ENCODE data around the gene SPAG6. TPM values are rescaled to one million over a fixed set of nuclear protein-coding genes. Genes with fewer than 3 reads are reported as not detected.

Gene SPAG6
- total RNA-seq, 1 experiment from 2014 or later: not detected

- Mint-ChIP-seq H3K36me3 (ENCODE audit: insufficient read depth, unreplicated experiment) (peaks cover 43% of the 10 kb centered on the region), H3K27ac (ENCODE audit: unreplicated experiment) (no peak overlapping the region), H3K4me1 (ENCODE audit: low read depth, unreplicated experiment) (peaks cover 24% of the 10 kb centered on the region), H3K27me3 (ENCODE audit: unreplicated experiment) (peaks cover 36% of the 10 kb centered on the region), H3K9me3 (ENCODE audit: low read depth, unreplicated experiment) (no peaks in the 10 kb centered on the region), H3K4me3 (ENCODE audit: low read depth, unreplicated experiment) (peak overlapping the region; percentile 78)
- CTCF ChIA-PET: interaction anchor here (0.8 kb wide), 1 partner anchor 14 kb away, joined by 3 read pairs; no protein-coding TSS in a partner anchor
- DNase-seq: no peak
- intact Hi-C loops (cut with micrococcal nuclease; ENCODE audit: unreplicated experiment): loop anchor here (5.0 kb wide), 1 partner anchor 661 kb away; no protein-coding TSS in a partner anchor
- TF ChIP-seq CTCF (IDR thresholded peaks at IDR 0.05; ENCODE audit: unreplicated experiment): no peak
- BruUV-seq (replicated peaks): no TSS peak
Observed at GRCh38 chr10:22326145-22326702, 19.1 kb upstream of the SPAG6 start.

GRCh38 chr10:22329150-22329549 lies 16.1 kb upstream of the SPAG6 start:
- Mint-ChIP-seq H3K4me3 (ENCODE audit: low read depth, unreplicated experiment) (no peak overlapping the region), H3K4me1 (ENCODE audit: low read depth, unreplicated experiment) (peaks cover 16% of the 10 kb centered on the region), H3K36me3 (ENCODE audit: insufficient read depth, unreplicated experiment) (peaks cover 27% of the 10 kb centered on the region), H3K27me3 (ENCODE audit: unreplicated experiment) (peaks cover 13% of the 10 kb centered on the region), H3K27ac (ENCODE audit: unreplicated experiment) (no peak overlapping the region), H3K9me3 (ENCODE audit: low read depth, unreplicated experiment) (no peaks in the 10 kb centered on the region)
- CTCF ChIA-PET: no interaction called here
- BruUV-seq (replicated peaks): no TSS peak
- no peak for TF ChIP-seq CTCF (IDR thresholded peaks at IDR 0.05; ENCODE audit: unreplicated experiment)
- no peak for DNase-seq
- intact Hi-C loops (cut with micrococcal nuclease; ENCODE audit: unreplicated experiment): loop anchor here (5.0 kb wide), 1 partner anchor 658 kb away; no protein-coding TSS in a partner anchor

DNA sequence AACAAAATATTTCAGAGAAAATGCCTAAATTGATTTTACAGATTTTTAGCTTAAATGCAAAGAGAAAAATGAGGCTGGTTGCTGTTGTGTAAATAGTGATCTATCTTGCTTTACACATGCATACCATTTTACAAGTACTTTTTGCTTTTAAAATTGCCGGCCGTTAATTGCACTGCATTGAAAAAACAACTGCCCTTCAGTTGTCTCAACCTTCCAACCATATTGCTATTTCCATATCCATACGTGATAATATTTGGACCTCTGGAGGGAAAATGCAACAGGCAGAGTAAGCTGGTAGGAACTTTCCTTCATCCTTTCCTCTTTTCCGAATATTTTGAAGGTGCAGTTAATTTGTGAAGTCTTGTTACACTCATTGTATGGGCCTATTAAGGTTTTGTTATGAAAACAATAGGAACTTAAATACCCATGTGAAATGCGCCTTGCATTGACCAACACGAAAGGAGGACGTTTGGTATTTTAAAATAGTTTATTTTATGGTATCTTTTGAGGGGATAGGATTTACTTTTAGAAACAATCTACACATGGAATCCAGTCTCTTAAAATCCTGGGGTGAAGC lies 13.1 kb upstream of the SPAG6 start:
- no TSS peak for BruUV-seq (replicated peaks)
- TF ChIP-seq CTCF (IDR thresholded peaks at IDR 0.05; ENCODE audit: unreplicated experiment): no peak
- intact Hi-C loops (cut with micrococcal nuclease; ENCODE audit: unreplicated experiment): no loop called here
- Mint-ChIP-seq H3K36me3 (ENCODE audit: insufficient read depth, unreplicated experiment) (peaks cover 7% of the 10 kb centered on the region), H3K27ac (ENCODE audit: unreplicated experiment) (no peak overlapping the region), H3K9me3 (ENCODE audit: low read depth, unreplicated experiment) (no peaks in the 10 kb centered on the region), H3K4me1 (ENCODE audit: low read depth, unreplicated experiment) (no peaks in the 10 kb centered on the region), H3K4me3 (ENCODE audit: low read depth, unreplicated experiment) (no peak overlapping the region), H3K27me3 (ENCODE audit: unreplicated experiment) (peaks cover 4% of the 10 kb centered on the region)
- DNase-seq: no peak
- CTCF ChIA-PET: no interaction called here

DNA sequence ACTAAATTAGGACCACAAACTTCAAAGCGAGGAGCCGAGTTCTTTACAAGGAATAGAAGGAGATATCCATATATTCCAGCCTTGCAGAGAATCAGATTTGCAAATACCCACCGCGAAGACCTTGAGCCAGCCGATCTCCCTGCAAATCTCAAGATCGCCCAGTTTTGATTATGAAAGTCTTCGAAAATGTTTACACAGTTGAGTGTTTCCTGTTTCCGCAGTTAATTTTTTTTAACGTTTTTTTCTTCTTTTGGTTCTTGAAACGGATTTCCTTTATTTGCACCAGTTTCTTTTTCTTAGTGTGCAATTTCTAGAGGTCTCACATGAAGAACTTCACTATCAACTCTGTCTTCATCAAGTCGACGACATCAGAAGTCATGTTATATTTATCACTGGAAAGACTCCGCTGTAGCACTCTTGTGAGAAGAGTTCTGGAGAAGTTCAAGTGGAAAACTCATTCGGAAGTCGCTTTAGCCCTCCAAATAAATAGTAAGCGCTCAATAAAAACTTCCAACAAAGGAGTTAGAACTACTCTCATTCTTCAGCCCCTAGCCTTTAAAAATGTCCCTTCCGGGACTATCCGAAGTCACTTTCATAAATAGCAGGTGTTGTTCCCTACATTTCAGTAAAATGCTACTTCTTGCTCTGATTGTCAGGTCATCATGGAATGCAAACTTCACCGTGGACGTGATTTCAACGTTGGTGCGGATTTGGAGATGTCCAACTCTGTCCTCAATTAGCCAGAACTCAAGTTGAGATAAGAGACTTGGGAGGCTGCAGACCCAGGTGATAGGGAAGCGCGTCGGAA lies 11.9 kb upstream of the SPAG6 start:
- no peak overlapping the region for H3K4me3 Mint-ChIP-seq (ENCODE audit: low read depth, unreplicated experiment)
- peaks cover 13% of the 10 kb centered on the region for H3K27me3 Mint-ChIP-seq (ENCODE audit: unreplicated experiment)
- H3K4me1 Mint-ChIP-seq (ENCODE audit: low read depth, unreplicated experiment): no peaks in the 10 kb centered on the region
- no peak overlapping the region for H3K27ac Mint-ChIP-seq (ENCODE audit: unreplicated experiment)
- H3K36me3 Mint-ChIP-seq (ENCODE audit: insufficient read depth, unreplicated experiment): peaks cover 7% of the 10 kb centered on the region
- intact Hi-C loops (cut with micrococcal nuclease; ENCODE audit: unreplicated experiment): no loop called here
- CTCF ChIA-PET: no interaction called here
- TF ChIP-seq CTCF (IDR thresholded peaks at IDR 0.05; ENCODE audit: unreplicated experiment): no peak
- no peaks in the 10 kb centered on the region for H3K9me3 Mint-ChIP-seq (ENCODE audit: low read depth, unreplicated experiment)
- BruUV-seq (replicated peaks): no TSS peak
- DNase-seq: no peak

Data from Calu3 (cell line).